ENCODE results near the gene POTEG.
"Not testable (repeated sequence)": the region's sequence is repeated elsewhere in the genome, so short reads cannot be mapped to it uniquely, and the experiment has no call there.

POTEG gene

GRCh38 chr14:19372813-19373500 is 61.2 kb downstream of the POTEG start:
- DNase-seq, result not testable (repeated sequence)

GRCh38 chr14:19371767-19372166 is 62.4 kb downstream of the POTEG start:
- DNase-seq, result not testable (repeated sequence)

- not testable (repeated sequence) for DNase-seq
These were observed 71.3 kb downstream of the POTEG start for GRCh38 chr14:19362803-19363202.

- DNase-seq, result not testable (repeated sequence)
These were observed 71.8 kb downstream of the POTEG start for GRCh38 chr14:19362323-19362722.

- DNase-seq, result not testable (repeated sequence)
These were observed 72.4 kb downstream of the POTEG start for GRCh38 chr14:19361636-19362253.

GRCh38 chr14:19360937-19361635 is 73.1 kb downstream of the POTEG start:
- DNase-seq, result not testable (repeated sequence)
